ENCODE measurements around the gene CD82. TPM values are rescaled to one million over a fixed set of nuclear protein-coding genes. Genes with fewer than 3 reads are reported as not detected.

The CD82 gene
- total RNA-seq, 1 experiment from 2014 or later: 4.5 TPM

DNA sequence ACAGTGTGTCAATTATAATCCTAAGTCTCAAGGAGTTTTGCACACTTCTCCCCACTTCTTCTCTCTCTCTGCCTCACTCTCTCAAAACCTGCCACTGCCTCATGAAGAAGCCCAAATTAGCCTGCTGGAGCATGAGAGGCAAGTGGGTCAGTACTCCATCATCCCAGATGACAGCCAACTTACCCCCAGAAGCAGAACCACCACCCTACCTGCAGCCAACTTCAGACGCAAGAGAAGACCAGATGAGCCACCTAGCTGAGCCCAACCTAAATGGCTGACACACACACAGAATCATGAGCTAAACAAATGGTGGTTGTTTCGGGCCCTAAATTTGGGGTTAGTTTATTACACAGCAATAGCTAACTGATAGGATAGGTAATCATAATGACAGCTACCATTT is 61.2 kb downstream of the CD82 start:
- Histone ChIP-seq H4K91ac (ENCODE audit: insufficient read length, low read depth, low read length) (no peak overlapping the region), H3K4me1 (ENCODE audit: insufficient read depth, low read length) (no peaks in the 10 kb centered on the region), H2BK12ac (ENCODE audit: insufficient read length, low read depth, low read length) (no peak overlapping the region), H2BK15ac (ENCODE audit: low read depth, low read length) (no peak overlapping the region), H3K9ac (ENCODE audit: extremely low read depth, insufficient read length, low read length) (no peak overlapping the region), H3K79me2 (ENCODE audit: insufficient read depth, low read length) (no peaks in the 10 kb centered on the region; the same call in 1 of the 2 replicates), H3K18ac (ENCODE audit: insufficient read length, low read depth, low read length) (no peak overlapping the region), H4K8ac (replicated peaks; ENCODE audit: insufficient read length, low read depth, low read length) (no peak overlapping the region), H3K56ac (ENCODE audit: insufficient read length, low read depth, low read length) (no peak overlapping the region), H3K4me2 (ENCODE audit: insufficient read depth, insufficient read length, low read length) (no peak overlapping the region), H2BK5ac (ENCODE audit: insufficient read length, low read length) (no peak overlapping the region), H3K79me1 (ENCODE audit: insufficient read depth, low read depth, low read length, poor library complexity, severe bottlenecking) (no peaks in the 10 kb centered on the region), H3K4ac (ENCODE audit: low read depth, low read length) (no peak overlapping the region), H3K23ac (ENCODE audit: insufficient read length, low read depth, low read length) (no peak overlapping the region), H2BK120ac (ENCODE audit: low read depth, low read length, poor library complexity, severe bottlenecking) (no peak overlapping the region), H2AFZ (ENCODE audit: low read length) (no peak overlapping the region), H4K5ac (ENCODE audit: insufficient read length, low read depth, low read length) (no peak overlapping the region), H3K9me3 (ENCODE audit: control insufficient read depth, low read depth, low read length) (no peaks in the 10 kb centered on the region), H3K27me3 (ENCODE audit: insufficient read depth, low read length) (no peaks in the 10 kb centered on the region), H2AK5ac (ENCODE audit: insufficient read length, low read length) (no peak overlapping the region), H3K14ac (ENCODE audit: insufficient read depth, low read length) (no peak overlapping the region), H3T11ph (ENCODE audit: low read length) (no peak overlapping the region), H3K23me2 (ENCODE audit: insufficient read length, low read depth, low read length, poor library complexity, severe bottlenecking) (no peaks in the 10 kb centered on the region), H4K20me1 (ENCODE audit: control insufficient read depth, insufficient read depth, insufficient read length) (no peaks in the 10 kb centered on the region), H2BK20ac (ENCODE audit: low read depth, low read length, poor library complexity, severe bottlenecking) (no peak overlapping the region), H3K27ac (ENCODE audit: insufficient read length, low read depth, low read length) (no peak overlapping the region)
- Mint-ChIP-seq H3K36me3 (ENCODE audit: insufficient read depth in 1 of 3, low read depth in 3 of 3) (no peaks in the 10 kb centered on the region; a peak in 1 of 7 replicates), H3K27me3 (ENCODE audit: low read depth) (peaks cover 20% of the 10 kb centered on the region), H3K27ac (no peak overlapping the region), H3K9me3 (peaks cover 0 to 3% of the 10 kb centered on the region in 2 experiments; a peak in 2 of 5 replicates), H3K4me3 (no peak overlapping the region), H3K4me1 (peaks cover 9 to 13% of the 10 kb centered on the region in 2 experiments)
- WGBS (ENCODE audit: extremely low coverage, insufficient read length, low lambda C conversion rate): no CpG with 5 or more reads among the region's 2 CpGs
- DNase-seq: no peak
- TF ChIP-seq, protein P1, sequence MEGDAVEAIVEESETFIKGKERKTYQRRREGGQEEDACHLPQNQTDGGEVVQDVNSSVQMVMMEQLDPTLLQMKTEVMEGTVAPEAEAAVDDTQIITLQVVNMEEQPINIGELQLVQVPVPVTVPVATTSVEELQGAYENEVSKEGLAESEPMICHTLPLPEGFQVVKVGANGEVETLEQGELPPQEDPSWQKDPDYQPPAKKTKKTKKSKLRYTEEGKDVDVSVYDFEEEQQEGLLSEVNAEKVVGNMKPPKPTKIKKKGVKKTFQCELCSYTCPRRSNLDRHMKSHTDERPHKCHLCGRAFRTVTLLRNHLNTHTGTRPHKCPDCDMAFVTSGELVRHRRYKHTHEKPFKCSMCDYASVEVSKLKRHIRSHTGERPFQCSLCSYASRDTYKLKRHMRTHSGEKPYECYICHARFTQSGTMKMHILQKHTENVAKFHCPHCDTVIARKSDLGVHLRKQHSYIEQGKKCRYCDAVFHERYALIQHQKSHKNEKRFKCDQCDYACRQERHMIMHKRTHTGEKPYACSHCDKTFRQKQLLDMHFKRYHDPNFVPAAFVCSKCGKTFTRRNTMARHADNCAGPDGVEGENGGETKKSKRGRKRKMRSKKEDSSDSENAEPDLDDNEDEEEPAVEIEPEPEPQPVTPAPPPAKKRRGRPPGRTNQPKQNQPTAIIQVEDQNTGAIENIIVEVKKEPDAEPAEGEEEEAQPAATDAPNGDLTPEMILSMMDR (conservative IDR thresholded peaks at IDR 0.05): no peak
